Left kidney (tissue), 2 donors: ENCODE measurements around the gene PBX1. TPM values are rescaled to one million over a fixed set of nuclear protein-coding genes. Genes with fewer than 3 reads are reported as not detected.

Source experiments
- DNase-seq: peaks from one replicate; pipeline ENCODE4 v3.0.0-alpha.2; 2013
- polyA plus RNA-seq: library from polyadenylated mRNA; unstranded; fragments of 120-200 nt; gene quantifications from one replicate; pipeline ENCODE4 v1.2.1, GENCODE V29; 2013; ENCODE audit not compliant: insufficient read length

Gene PBX1
- polyA plus RNA-seq, 1 donor, result 172 TPM

GRCh38 chr1:164668491-164669400 is 109.8 kb downstream of the PBX1 start:
- no peak for DNase-seq

GRCh38 chr1:164670026-164670425 is 111.0 kb downstream of the PBX1 start:
- no peak for DNase-seq

GRCh38 chr1:164670786-164671185 is 111.8 kb downstream of the PBX1 start:
- DNase-seq, result no peak

- no peak for DNase-seq
Observed at GRCh38 chr1:164671323-164671965, 112.5 kb downstream of the PBX1 start.

DNA sequence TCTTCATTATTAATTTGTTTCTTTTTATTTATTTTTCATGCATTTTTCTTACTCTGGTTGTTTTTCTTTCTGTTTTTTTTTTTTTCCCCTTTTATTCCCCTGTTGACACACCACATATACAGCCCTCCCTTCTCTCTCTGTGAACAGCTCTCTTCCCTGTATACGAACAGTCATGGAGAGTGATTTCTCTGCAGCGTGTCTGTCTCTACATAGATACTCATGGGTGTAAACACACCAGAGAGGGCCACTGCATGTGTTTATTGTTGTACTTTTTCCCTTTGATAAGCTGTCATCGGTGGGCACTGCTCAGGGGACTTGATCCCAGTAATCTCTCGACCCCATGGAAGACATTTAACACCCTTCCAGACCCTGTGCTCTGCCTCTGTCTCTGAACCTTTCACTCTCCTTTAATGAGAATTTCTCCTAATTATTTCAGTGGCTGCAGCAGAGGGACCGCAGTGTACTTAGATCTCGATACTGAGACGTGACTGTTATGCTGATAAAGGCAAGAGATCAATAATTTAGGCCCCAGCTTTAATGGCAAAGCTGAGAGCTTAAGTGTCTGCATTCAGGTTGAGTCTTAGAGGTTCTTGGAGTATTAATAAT is 113.1 kb downstream of the PBX1 start:
- DNase-seq, result no peak

- no peak for DNase-seq
Observed at GRCh38 chr1:164672588-164672987, 113.6 kb downstream of the PBX1 start.

DNA sequence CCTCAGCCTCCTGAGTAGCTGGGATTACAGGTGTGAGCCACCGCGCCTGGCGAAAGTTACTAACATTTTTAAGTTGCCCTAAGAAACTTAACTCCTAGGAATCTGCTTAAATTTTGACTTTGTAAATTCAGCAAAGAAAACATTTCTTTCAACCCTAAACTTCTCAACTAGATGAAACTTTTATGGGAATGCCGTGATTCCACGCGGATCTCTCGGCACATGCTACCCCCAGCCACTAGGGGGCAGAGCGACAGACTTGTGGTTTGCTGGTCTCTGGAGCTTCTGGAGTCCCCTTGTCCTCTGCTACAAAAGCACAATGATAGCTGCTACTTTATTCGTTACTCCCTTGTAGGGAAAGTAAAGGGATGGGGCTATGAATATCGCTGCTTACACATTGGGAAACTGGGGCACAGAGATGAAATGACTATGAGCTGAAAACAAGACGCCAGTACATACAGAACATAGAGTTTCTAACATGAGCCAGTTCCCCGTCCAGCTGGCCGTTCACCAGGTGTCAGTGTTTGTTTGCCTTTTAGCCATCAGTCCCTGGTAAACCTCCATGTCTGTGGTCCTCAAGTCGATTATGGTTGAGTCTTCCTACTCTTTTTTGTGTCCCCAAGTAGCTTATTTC is 114.7 kb downstream of the PBX1 start:
- DNase-seq, result no peak

- no peak for DNase-seq
Observed at GRCh38 chr1:164675342-164675904, 116.4 kb downstream of the PBX1 start.

GRCh38 chr1:164678136-164678700 is 119.2 kb downstream of the PBX1 start:
- DNase-seq, result no peak

GRCh38 chr1:164682570-164682969 is 123.6 kb downstream of the PBX1 start:
- no peak for DNase-seq

DNA sequence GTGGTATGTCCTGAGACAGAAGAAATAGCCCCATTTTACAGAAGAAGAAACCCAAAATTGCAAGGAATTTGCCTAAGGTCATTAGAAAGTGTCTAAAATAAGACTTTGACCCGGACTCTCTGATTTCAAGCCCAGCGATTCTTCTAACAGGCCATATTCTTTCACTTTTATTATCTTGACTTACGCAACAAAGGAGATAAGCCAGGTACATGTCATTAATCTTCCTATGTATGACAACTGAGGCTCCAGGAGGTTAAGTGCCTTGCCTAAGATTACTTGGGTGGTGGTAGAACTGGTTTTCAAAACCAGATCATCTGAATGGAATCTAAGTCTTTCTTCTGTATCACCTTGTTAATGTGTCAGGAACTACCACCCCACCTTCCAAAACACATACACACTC is 124.3 kb downstream of the PBX1 start:
- no peak for DNase-seq

DNA sequence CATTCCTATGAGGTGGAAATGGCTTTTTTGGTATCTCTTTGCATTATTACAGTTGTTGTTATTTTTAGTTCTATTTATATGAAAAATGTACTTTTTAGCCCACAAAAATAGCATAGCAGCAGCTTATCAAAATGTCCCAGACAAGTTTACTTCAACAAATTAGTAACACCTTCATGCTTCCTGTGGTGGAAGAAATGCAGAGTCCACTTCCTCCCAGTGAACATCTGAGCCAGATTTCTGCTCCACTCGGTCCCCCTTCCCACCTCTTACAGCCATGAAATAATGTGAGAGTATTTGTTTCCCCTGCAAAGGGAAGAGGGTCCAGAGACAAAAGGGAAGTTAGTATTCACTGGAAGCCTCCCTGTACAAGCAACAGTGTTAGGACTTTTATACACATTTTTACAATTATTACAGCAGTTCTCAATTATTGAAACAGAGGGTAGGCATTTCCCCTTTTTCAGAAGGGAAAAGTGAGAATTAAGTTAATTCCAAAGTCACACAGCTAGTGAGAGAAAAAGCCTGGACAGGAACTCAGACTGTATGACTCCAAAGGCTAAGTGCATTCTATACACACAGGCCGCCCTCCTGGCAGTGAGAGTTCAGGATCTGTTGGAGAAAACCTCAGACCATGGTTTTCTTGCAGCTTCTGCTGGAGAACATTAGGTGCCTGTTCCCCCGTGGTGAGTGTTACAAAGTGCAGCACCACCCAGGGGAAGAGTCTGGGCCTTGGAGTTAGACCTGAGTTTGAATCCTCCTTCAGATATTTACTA is 126.5 kb downstream of the PBX1 start:
- DNase-seq, result no peak

- DNase-seq, result no peak
Observed at GRCh38 chr1:164687777-164688176, 128.8 kb downstream of the PBX1 start.

DNA sequence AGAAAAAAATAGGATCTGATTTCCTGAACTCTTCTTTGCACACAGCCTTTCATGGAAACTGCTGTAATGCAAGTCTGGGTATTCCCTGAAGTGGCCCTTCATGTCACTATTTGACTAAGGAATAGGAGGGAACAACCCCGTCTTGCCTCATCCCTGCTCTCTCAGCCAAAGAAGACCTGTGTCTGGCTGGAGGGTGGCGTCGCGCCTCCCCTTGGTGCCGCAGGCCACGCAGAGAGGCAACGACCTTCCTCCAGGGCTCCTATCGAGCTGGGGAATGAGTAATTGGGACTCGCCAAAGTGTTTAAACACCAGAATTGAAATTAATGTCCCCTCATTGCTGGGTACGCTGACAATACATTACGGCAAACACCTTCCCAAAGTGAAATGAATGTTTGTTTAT is 129.8 kb downstream of the PBX1 start:
- no peak for DNase-seq

- DNase-seq, result no peak
Observed at GRCh38 chr1:164689672-164690511, 130.9 kb downstream of the PBX1 start.

DNA sequence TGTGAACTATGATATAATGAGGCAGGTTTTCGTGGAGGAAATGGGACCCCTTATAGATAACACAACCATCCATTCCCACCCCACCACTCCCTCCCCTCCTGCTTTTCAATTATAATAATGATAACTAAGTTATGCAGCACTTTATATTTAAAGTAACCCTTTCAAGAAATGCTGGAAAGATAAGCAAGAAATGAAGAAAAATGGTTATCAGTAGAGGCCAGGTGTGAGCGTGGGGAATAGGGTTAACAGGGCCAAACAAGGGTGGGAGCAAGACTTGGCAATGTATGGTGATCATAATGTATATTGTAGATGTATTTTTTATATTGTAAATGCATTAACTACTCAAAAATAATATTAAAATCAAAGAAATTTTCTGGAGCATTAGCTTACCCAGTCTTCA is 133.4 kb downstream of the PBX1 start:
- no peak for DNase-seq

DNA sequence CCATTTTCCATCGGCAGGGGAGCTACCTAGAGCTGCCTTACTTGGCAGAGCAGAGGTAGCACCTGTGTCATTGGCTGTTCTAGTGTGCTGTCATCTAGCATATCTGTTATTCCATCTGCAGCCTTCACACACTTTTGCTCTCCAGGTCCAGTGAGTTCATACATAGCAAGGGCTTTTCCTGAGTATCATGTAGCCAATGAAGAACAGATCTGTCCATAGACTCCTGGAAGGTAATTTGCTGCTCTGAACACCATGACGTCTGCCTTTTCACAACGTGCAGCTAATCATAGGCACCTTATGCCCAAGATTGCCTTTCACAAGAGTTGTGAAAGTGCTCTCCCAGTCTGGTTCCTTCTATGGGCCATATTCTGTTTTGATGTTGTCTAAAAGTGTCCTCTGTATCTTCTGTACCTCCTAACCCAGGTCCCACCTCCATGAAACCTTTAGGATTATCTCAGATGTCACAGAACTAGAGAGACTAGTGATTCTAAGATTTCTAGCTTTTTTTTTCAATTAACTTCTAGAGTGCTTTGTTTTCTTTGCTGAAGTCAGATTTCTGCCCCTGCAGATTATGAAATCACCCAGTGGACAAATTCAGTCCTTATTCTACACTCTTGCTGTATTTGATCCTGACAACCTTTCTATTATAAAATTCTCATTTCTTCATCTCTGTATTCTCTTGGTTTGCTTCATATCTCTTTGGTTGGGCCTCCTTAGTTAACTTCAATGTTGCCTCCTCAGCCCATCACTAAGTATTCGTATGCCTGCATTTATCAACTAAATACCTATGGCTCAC is 134.8 kb downstream of the PBX1 start:
- no peak for DNase-seq

DNA sequence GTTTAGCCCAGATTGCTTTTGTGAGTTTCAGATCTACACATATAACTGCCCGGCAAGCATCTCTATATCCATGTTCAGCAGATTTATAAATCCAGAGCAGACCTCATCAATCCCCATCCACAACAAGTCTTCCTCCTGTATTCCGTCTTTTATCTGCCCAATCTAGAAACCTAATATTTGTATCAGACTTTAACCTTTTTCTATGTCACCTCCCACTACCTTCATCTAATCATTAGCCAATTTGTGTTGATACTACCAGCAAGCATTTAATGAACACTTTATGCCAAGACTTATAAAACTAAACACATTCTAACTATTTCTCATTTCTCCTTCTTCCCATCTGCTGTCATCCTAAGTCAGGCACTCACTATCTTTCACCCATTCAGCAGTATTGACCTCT is 135.5 kb downstream of the PBX1 start:
- no peak for DNase-seq

DNA sequence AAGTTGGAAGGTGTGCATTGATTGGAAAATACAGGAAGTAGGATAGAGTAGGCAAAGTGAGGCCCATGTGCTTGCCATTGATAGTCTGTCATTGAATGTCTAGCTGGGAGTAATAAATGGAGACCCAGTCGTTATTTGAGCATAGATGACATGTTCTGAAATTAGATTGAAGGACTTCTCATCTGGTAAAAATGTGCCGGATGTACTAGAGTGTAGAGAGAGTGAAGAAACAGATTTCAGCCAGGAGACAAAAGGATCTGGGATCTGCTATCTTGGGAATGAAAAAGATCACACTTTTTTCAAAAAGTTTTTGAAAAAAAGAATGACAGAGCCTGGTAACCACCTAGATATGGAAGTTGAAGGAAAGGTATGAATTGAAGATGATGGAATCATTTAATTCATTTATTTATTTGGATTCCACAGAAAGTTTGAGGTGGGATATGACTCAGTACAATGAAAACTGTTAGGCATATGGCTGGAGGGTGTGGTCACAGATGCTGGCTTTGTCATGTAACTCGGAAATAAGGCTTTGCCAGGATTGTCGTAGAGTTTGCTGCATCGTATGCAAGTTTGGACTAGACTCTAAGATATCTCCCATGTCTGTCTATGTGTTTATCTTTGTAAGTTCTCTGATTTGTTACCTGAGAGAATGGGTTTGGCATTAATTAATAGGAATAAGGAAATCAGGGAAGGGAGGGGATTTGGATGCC is 137.1 kb downstream of the PBX1 start:
- DNase-seq, result no peak
